HCT116 (cell line): Measurements from ENCODE around the gene APAF1.

Source experiments
- CEBPB ChIP-seq: IDR thresholded peaks from 2 replicates; pipeline ENCODE4 v1.6.1; 2012; ENCODE audit warnings: low read depth
- EGR1 ChIP-seq: IDR thresholded peaks from 2 replicates; pipeline ENCODE4 v1.6.1; 2012; ENCODE audit warnings: low read depth
- FOSL1 ChIP-seq: IDR thresholded peaks from 2 replicates; pipeline ENCODE4 v1.6.1; 2012; ENCODE audit warnings: low read depth
- JUND ChIP-seq: IDR thresholded peaks from 2 replicates; pipeline ENCODE4 v1.6.1; 2012
- POLR2A ChIP-seq: IDR thresholded peaks from 2 replicates; pipeline ENCODE4 v1.7.0; 2011; ENCODE audit warnings: borderline replicate concordance; ENCODE audit not compliant: insufficient read depth, insufficient read length; ENCODE audit errors: extremely low read depth
- POLR2AphosphoS5 ChIP-seq: IDR thresholded peaks from 2 replicates; pipeline ENCODE4 v1.6.1; 2011; ENCODE audit warnings: mild to moderate bottlenecking, low read depth, low read length, moderate library complexity
- SIN3A ChIP-seq: IDR thresholded peaks from 2 replicates; pipeline ENCODE4 v1.6.1; 2012; ENCODE audit warnings: low read depth
- SRF ChIP-seq: IDR thresholded peaks from 2 replicates; pipeline ENCODE4 v1.6.1; 2012; ENCODE audit warnings: low read depth
- TF ChIP-seq, protein P1 (sequence below), 3 experiments: fragments of 200-600 bp in 1 of 3; sonication (generic) in 1 of 3; IDR thresholded peaks in 2 of 3; conservative IDR thresholded peaks in 1 of 3; 2 replicates each; pipeline ENCODE4 v1.5.1; 2012 to 2017; ENCODE audit warnings: low read depth in 2 of 3, low read length in 2 of 3, antibody characterized with exemption in 1 of 3, borderline replicate concordance in 1 of 3, control low read depth in 1 of 3, mild to moderate bottlenecking in 1 of 3, mixed read lengths in 1 of 3, mixed run types in 1 of 3, moderate library complexity in 1 of 3; ENCODE audit not compliant: insufficient read depth in 1 of 3
- TF ChIP-seq, protein P2 (sequence below): IDR thresholded peaks from 2 replicates; pipeline ENCODE4 v1.6.1; 2011; ENCODE audit warnings: mild to moderate bottlenecking, low read length, moderate library complexity; ENCODE audit not compliant: insufficient replicate concordance; ENCODE audit errors: extremely low read depth
- TF ChIP-seq, protein P3 (sequence below): IDR thresholded peaks from 2 replicates; pipeline ENCODE4 v1.6.1; 2012

DNA sequence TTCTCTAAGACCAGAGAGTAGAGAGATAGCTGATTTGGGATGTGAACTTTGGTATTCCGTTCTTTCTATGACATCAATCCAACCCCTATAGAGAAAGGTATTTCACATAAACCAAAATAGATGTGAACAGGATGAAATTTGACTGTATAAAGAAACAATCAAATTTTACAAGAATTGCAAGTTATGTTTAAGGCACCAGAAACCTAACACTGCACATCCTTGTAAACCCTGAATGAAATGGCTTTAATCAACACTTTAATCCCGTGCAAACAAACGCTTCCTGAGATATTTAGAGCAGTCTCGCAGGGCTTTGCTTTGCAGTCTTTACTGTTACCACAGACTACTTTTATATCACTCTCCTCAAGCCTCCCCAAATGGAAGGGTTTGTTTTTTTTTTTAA is 125.1 kb downstream of the APAF1 start:
- TF ChIP-seq EGR1 (no peak), JUND (no peak), POLR2A (no peak), CEBPB (no peak), SRF (no peak), POLR2AphosphoS5 (no peak), SIN3A (no peak), FOSL1 (no peak)
- TF ChIP-seq, protein P1, sequence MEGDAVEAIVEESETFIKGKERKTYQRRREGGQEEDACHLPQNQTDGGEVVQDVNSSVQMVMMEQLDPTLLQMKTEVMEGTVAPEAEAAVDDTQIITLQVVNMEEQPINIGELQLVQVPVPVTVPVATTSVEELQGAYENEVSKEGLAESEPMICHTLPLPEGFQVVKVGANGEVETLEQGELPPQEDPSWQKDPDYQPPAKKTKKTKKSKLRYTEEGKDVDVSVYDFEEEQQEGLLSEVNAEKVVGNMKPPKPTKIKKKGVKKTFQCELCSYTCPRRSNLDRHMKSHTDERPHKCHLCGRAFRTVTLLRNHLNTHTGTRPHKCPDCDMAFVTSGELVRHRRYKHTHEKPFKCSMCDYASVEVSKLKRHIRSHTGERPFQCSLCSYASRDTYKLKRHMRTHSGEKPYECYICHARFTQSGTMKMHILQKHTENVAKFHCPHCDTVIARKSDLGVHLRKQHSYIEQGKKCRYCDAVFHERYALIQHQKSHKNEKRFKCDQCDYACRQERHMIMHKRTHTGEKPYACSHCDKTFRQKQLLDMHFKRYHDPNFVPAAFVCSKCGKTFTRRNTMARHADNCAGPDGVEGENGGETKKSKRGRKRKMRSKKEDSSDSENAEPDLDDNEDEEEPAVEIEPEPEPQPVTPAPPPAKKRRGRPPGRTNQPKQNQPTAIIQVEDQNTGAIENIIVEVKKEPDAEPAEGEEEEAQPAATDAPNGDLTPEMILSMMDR (IDR thresholded peaks at IDR 0.05 in 2 of 3, conservative IDR thresholded peaks at IDR 0.05 in 1 of 3; ENCODE audit: borderline replicate concordance in 1 of 3, insufficient read depth in 1 of 3, low read depth in 2 of 3, low read length in 2 of 3), result no peak
- TF ChIP-seq, protein P2, sequence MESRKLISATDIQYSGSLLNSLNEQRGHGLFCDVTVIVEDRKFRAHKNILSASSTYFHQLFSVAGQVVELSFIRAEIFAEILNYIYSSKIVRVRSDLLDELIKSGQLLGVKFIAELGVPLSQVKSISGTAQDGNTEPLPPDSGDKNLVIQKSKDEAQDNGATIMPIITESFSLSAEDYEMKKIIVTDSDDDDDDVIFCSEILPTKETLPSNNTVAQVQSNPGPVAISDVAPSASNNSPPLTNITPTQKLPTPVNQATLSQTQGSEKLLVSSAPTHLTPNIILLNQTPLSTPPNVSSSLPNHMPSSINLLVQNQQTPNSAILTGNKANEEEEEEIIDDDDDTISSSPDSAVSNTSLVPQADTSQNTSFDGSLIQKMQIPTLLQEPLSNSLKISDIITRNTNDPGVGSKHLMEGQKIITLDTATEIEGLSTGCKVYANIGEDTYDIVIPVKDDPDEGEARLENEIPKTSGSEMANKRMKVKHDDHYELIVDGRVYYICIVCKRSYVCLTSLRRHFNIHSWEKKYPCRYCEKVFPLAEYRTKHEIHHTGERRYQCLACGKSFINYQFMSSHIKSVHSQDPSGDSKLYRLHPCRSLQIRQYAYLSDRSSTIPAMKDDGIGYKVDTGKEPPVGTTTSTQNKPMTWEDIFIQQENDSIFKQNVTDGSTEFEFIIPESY, result no peak
- TF ChIP-seq, protein P3, sequence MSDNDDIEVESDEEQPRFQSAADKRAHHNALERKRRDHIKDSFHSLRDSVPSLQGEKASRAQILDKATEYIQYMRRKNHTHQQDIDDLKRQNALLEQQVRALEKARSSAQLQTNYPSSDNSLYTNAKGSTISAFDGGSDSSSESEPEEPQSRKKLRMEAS, result no peak
